Measurements from ENCODE around the gene COX4I1. TPM values are rescaled to one million over a fixed set of nuclear protein-coding genes. Genes with fewer than 3 reads are reported as not detected.

COX4I1 gene
- total and polyA plus RNA-seq, 5 donors from 2014 or later, result 476 to 1,194 (median 1,113) TPM

DNA sequence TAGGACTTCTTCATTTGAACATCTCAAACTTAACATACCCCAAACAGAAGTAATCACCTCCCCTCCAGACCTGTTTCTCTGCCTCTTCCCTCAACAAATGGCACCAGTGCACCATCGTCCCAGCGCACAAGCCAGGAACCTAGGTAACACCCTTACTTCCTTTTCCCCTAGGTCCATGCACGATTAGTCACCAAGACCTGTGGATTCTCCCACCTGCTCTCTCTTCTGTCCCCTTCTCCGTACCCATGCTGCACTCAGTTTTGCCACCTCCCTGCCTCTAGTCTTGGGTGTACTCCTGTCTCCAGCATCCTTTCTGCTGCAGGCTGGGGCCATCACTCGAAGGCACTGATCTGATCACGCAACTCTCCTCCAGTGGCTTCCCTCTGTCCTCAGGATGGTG is 3.3 kb upstream of the COX4I1 start:
- DNase-seq, result no peak
- no peak overlapping the region for H3K27ac ChIP-seq (ENCODE audit: insufficient read depth, low read length, poor library complexity, severe bottlenecking)
- ATAC-seq (ENCODE audit: low read depth in 2 of 2), result no peak
- no peak overlapping the region for H3K4me3 ChIP-seq (ENCODE audit: low read depth, low read length)
- peak overlapping the region in 1 of 3 donors; percentile 25 for H3K27ac Mint-ChIP-seq
- peaks cover 4% of the 10 kb centered on the region for H3K27me3 Mint-ChIP-seq
- peak overlapping the region; percentile 2 to 94 (median 30) for H3K4me3 Mint-ChIP-seq
- peaks cover 9 to 70% (median 47%) of the 10 kb centered on the region in 4 donors for H3K4me1 Mint-ChIP-seq
- H3K4me1 ChIP-seq (ENCODE audit: control insufficient read depth, insufficient read depth, low read length, poor library complexity, severe bottlenecking), result peaks cover 28% of the 10 kb centered on the region
- H3K27me3 ChIP-seq (ENCODE audit: control insufficient read depth, insufficient read depth, low read length), result no peaks in the 10 kb centered on the region
- peaks cover 43% of the 10 kb centered on the region for H3K36me3 ChIP-seq (ENCODE audit: control insufficient read depth, insufficient read depth, low read length)
- H3K9me3 Mint-ChIP-seq, result peaks cover 0 to 3% (median 0%) of the 10 kb centered on the region in 7 donors
- H3K9me3 ChIP-seq (ENCODE audit: control insufficient read depth in 2 of 2, low read length in 2 of 2), result no peaks in the 10 kb centered on the region
- H3K36me3 Mint-ChIP-seq, result peaks cover 37% of the 10 kb centered on the region

DNA sequence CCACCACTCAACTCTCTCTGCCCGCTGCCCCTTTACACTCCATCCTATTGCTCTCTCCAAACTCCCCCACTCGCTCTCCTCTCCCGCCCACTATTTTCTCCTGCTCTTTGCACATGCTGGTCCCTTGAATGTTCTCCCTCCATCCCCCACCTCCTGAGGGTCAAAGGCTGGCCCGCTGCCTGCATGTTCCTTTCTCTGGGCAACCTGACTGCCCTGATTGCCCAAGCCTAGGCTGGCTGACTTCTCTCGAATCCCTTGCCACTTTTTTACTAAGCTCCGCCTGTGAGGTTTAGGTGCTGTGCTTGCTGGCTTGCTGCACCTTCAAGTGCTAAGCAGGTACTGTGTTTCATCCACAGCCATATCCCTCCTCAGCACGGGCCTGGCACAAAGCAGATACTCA is 2.9 kb upstream of the COX4I1 start:
- H3K4me1 ChIP-seq (ENCODE audit: control insufficient read depth, insufficient read depth, low read length, poor library complexity, severe bottlenecking), result peaks cover 33% of the 10 kb centered on the region
- no peak for DNase-seq
- peak overlapping the region in 3 of 4 donors; percentile 71 to 94 (median 86) for H3K4me3 Mint-ChIP-seq

GRCh38 chr16:85798283-85798776 is 1.2 kb upstream of the COX4I1 start:
- Mint-ChIP-seq H3K36me3 (peaks cover 36% of the 10 kb centered on the region), H3K4me3 (peak overlapping the region; percentile 86 to 94 (median 92)), H3K4me1 (peaks cover 26 to 71% (median 49%) of the 10 kb centered on the region in 4 donors), H3K27ac (peak overlapping the region in 2 of 3 donors; percentile 15 to 59), H3K9me3 (no peaks in the 10 kb centered on the region), H3K27me3 (peaks cover 4% of the 10 kb centered on the region)
- Histone ChIP-seq H3K27ac (ENCODE audit: insufficient read depth, low read length, poor library complexity, severe bottlenecking) (no peak overlapping the region), H3K4me1 (ENCODE audit: control insufficient read depth, insufficient read depth, low read length, poor library complexity, severe bottlenecking) (peaks cover 38% of the 10 kb centered on the region), H3K4me3 (ENCODE audit: low read depth, low read length) (peak overlapping the region; percentile 92), H3K9me3 (ENCODE audit: control insufficient read depth in 2 of 2, low read length in 2 of 2) (no peaks in the 10 kb centered on the region), H3K27me3 (ENCODE audit: control insufficient read depth, insufficient read depth, low read length) (no peaks in the 10 kb centered on the region), H3K36me3 (ENCODE audit: control insufficient read depth, insufficient read depth, low read length) (peaks cover 46% of the 10 kb centered on the region)
- ATAC-seq (ENCODE audit: low read depth in 2 of 2) (no peak), DNase-seq (peak in 1 of 3 donors; percentile 9)

More for the DNA sequence above, 2.9 kb upstream of the COX4I1 start:
- Mint-ChIP-seq H3K27ac (no peak overlapping the region), H3K9me3 (peaks cover 0 to 3% (median 0%) of the 10 kb centered on the region in 7 donors), H3K27me3 (peaks cover 4% of the 10 kb centered on the region), H3K36me3 (peaks cover 36% of the 10 kb centered on the region), H3K4me1 (peaks cover 12 to 71% (median 47%) of the 10 kb centered on the region in 4 donors)
- Histone ChIP-seq H3K27me3 (ENCODE audit: control insufficient read depth, insufficient read depth, low read length) (no peaks in the 10 kb centered on the region), H3K36me3 (ENCODE audit: control insufficient read depth, insufficient read depth, low read length) (peaks cover 45% of the 10 kb centered on the region), H3K9me3 (ENCODE audit: control insufficient read depth in 2 of 2, low read length in 2 of 2) (no peaks in the 10 kb centered on the region), H3K27ac (ENCODE audit: insufficient read depth, low read length, poor library complexity, severe bottlenecking) (no peak overlapping the region), H3K4me3 (ENCODE audit: low read depth, low read length) (no peak overlapping the region)
- ATAC-seq (ENCODE audit: low read depth in 2 of 2), result no peak

DNA sequence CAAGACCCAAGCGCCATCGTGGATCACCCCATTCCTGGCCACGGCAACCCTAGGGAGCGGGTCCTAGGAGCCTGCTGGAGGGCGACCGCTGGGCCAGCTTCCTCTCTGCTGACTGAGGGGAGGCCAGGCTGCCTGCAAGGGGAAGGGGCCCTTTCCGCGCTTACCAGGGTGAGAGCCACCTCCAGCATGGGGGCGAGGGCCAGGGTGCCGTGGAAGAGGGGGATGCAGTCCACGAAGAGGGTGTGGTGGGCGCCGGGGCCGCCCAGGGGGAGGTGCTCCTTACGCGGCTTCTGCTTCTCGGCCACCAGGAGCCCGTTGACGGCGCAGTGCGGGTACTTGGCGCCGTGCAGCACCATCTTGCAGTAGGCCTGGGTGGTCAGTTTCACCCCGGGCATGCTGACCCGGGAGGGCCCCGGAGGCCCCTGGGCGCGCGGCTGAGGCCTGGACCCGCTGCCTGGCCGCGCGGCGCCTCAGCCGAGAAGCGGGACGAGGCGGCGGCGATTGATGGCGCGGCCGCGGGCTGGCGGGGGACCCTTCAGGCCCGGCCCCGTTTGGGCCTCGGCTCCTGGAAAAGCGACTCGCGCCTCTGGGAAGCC is 496 bp upstream of the COX4I1 start:
- Mint-ChIP-seq H3K27me3 (peaks cover 4% of the 10 kb centered on the region), H3K27ac (peak overlapping the region; percentile 59 to 98 (median 94)), H3K4me3 (peak overlapping the region; percentile 90 to 94 (median 93)), H3K9me3 (no peaks in the 10 kb centered on the region), H3K36me3 (peaks cover 40% of the 10 kb centered on the region), H3K4me1 (peaks cover 26 to 74% (median 54%) of the 10 kb centered on the region in 4 donors)
- Histone ChIP-seq H3K27me3 (ENCODE audit: control insufficient read depth, insufficient read depth, low read length) (no peaks in the 10 kb centered on the region), H3K36me3 (ENCODE audit: control insufficient read depth, insufficient read depth, low read length) (peaks cover 49% of the 10 kb centered on the region), H3K27ac (ENCODE audit: insufficient read depth, low read length, poor library complexity, severe bottlenecking) (peak overlapping the region; percentile 93), H3K4me3 (ENCODE audit: low read depth, low read length) (peak overlapping the region; percentile 92), H3K4me1 (ENCODE audit: control insufficient read depth, insufficient read depth, low read length, poor library complexity, severe bottlenecking) (peaks cover 38% of the 10 kb centered on the region), H3K9me3 (ENCODE audit: control insufficient read depth in 2 of 2, low read length in 2 of 2) (no peaks in the 10 kb centered on the region)
- peak; percentile 8 to 14 for ATAC-seq (ENCODE audit: low read depth in 2 of 2)
- peak in 2 of 3 donors; percentile 26 to 43 for DNase-seq

DNA sequence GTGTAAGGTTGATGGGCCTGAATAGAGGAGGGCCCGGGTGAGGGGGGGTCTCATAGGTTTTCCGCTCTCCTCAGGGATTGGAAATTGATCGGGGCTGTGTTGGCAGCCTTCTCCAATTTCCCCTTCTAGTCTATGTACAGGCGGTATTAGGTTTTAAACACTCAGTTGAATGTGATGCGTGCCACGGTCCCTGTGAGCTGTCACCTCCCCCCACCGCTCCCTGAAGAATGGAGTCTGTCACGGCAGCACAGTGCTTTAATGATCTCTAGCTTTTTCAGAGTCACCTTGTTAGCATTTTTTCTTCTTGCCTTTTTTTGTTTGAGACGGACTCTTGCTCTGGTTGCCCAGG is 800 bp downstream of the COX4I1 start:
- Mint-ChIP-seq H3K4me3 (peak overlapping the region; percentile 90 to 96 (median 92)), H3K4me1 (peaks cover 26 to 69% (median 56%) of the 10 kb centered on the region in 4 donors), H3K27me3 (peaks cover 4% of the 10 kb centered on the region), H3K27ac (peak overlapping the region; percentile 84 to 98 (median 97)), H3K9me3 (no peaks in the 10 kb centered on the region), H3K36me3 (peaks cover 48% of the 10 kb centered on the region)
- no peak for DNase-seq
- ATAC-seq (ENCODE audit: low read depth in 2 of 2), result peak in 1 of 2 donors; percentile 6
- Histone ChIP-seq H3K27me3 (ENCODE audit: control insufficient read depth, insufficient read depth, low read length) (no peaks in the 10 kb centered on the region), H3K4me3 (ENCODE audit: low read depth, low read length) (peak overlapping the region; percentile 74), H3K36me3 (ENCODE audit: control insufficient read depth, insufficient read depth, low read length) (peaks cover 55% of the 10 kb centered on the region), H3K27ac (ENCODE audit: insufficient read depth, low read length, poor library complexity, severe bottlenecking) (peak overlapping the region; percentile 93), H3K9me3 (ENCODE audit: control insufficient read depth in 2 of 2, low read length in 2 of 2) (no peaks in the 10 kb centered on the region), H3K4me1 (ENCODE audit: control insufficient read depth, insufficient read depth, low read length, poor library complexity, severe bottlenecking) (peaks cover 38% of the 10 kb centered on the region)

DNA sequence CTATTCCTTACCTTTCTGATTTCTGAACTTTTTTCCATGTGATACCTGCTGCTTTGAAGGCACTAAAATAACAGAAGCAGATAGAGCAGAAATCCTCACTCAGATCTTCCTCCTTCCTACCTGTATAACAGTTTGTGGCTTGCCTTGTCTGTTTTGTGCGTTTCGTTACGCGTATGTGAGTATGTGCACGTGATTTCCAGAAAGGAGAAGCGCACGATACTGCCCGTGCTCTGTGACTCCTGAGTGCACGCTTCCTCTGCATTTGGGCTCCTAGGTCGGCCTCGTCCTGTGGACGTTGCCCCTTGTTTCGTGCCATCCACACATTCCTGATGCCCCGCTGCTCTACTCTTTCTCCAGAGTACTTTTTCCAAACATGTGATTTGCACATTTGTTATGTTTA is 4.1 kb downstream of the COX4I1 start:
- no peaks in the 10 kb centered on the region for H3K27me3 ChIP-seq (ENCODE audit: control insufficient read depth, insufficient read depth, low read length)
- no peak overlapping the region for H3K27ac ChIP-seq (ENCODE audit: insufficient read depth, low read length, poor library complexity, severe bottlenecking)
- H3K4me1 ChIP-seq (ENCODE audit: control insufficient read depth, insufficient read depth, low read length, poor library complexity, severe bottlenecking), result peaks cover 27% of the 10 kb centered on the region
- no peak for ATAC-seq (ENCODE audit: low read depth in 2 of 2)
- Mint-ChIP-seq H3K9me3 (no peaks in the 10 kb centered on the region), H3K4me3 (peak overlapping the region in 2 of 4 donors; percentile 38 to 94), H3K4me1 (peaks cover 17 to 44% (median 38%) of the 10 kb centered on the region in 4 donors), H3K27ac (no peak overlapping the region), H3K36me3 (peaks cover 51% of the 10 kb centered on the region), H3K27me3 (peaks cover 4% of the 10 kb centered on the region)
- H3K4me3 ChIP-seq (ENCODE audit: low read depth, low read length), result no peak overlapping the region
- H3K36me3 ChIP-seq (ENCODE audit: control insufficient read depth, insufficient read depth, low read length), result peaks cover 58% of the 10 kb centered on the region
- DNase-seq, result no peak
- H3K9me3 ChIP-seq (ENCODE audit: control insufficient read depth in 2 of 2, low read length in 2 of 2), result no peaks in the 10 kb centered on the region

- H3K4me3 ChIP-seq (ENCODE audit: low read depth, low read length), result no peak overlapping the region
- Mint-ChIP-seq H3K36me3 (peaks cover 55% of the 10 kb centered on the region), H3K27ac (peak overlapping the region in 1 of 3 donors; percentile 56)
These were observed 6.0 kb downstream of the COX4I1 start for GRCh38 chr16:85805442-85806045.

More at GRCh38 chr16:85805442-85806045, 6.0 kb downstream of the COX4I1 start:
- Histone ChIP-seq H3K27ac (ENCODE audit: insufficient read depth, low read length, poor library complexity, severe bottlenecking) (no peak overlapping the region), H3K36me3 (ENCODE audit: control insufficient read depth, insufficient read depth, low read length) (peaks cover 58% of the 10 kb centered on the region), H3K4me1 (ENCODE audit: control insufficient read depth, insufficient read depth, low read length, poor library complexity, severe bottlenecking) (peaks cover 16% of the 10 kb centered on the region), H3K27me3 (ENCODE audit: control insufficient read depth, insufficient read depth, low read length) (no peaks in the 10 kb centered on the region), H3K9me3 (ENCODE audit: control insufficient read depth in 2 of 2, low read length in 2 of 2) (no peaks in the 10 kb centered on the region)
- Mint-ChIP-seq H3K27me3 (no peaks in the 10 kb centered on the region), H3K9me3 (no peaks in the 10 kb centered on the region), H3K4me3 (peak overlapping the region in 1 of 4 donors; percentile 15), H3K4me1 (peaks cover 17 to 38% (median 30%) of the 10 kb centered on the region in 4 donors)
- ATAC-seq (ENCODE audit: low read depth in 2 of 2) (no peak), DNase-seq (no peak)

Data from CD4-positive, CD25-positive, alpha-beta regulatory T cell (primary cell).